NCI-H446 treated with DMSO at 0.1 percent for 48 hours (cell line): Measurements from ENCODE around the gene NRBF2.

ENCODE experiments used
- DNase-seq: peaks from one replicate; lab custom pipeline; 2025; lab: John Stamatoyannopoulos, UW

NRBF2 gene

DNA sequence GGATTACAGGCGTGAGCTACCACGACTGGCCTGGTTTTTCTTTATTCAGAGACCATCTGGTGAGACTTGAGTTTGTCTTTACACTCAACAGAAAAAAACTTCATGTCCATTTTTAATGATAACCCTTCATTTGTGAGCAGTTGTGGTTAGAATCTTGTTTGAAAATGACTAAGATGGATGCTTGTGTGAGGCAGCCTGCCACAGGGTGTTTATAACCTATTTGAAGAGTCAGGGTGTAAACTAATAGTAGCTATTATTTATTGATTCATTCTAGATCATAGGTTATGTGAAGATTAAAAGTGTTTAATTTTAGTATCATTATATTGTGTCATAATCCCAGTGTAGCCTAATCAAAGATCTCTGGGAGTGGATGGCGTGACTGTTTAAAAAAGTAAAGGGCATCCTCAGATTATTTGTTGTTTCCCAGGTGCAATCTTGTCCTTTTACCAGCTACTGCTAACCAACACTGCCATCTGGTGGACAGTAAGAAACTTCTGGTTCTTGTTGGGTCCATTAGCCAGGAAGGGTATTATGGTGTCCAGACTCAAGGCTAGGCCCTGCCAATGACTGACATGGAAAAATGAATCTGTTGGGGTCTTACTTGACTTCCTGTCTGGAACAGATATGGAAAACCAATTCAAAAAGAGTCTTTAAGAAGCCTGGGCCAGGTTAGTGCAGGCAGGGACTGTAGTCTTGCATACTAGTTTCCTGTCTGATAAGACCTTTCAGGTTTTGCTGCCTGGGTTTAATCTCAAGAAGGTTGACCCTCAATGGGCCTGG, 24.9 kb downstream of the NRBF2 start:
- peak; percentile 56 for DNase-seq

DNA sequence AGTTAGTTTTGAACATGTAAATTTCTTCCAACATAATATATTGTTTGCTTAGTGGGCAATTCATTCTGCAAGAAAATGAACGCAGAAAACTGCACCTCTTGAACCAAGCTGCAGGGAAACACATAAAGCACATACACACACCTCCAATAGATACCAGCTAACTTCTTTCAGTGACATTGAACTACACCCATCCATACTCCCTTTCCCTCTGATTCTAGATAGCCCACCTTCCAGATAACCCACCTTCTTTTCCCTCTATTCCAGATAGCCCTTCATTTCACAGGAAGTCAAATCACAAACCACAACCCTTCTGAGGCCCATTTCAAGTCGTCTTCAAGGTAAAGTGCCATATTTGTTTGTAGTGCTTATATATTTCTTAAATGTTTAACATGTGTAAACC, 28.5 kb downstream of the NRBF2 start:
- no peak for DNase-seq

DNA sequence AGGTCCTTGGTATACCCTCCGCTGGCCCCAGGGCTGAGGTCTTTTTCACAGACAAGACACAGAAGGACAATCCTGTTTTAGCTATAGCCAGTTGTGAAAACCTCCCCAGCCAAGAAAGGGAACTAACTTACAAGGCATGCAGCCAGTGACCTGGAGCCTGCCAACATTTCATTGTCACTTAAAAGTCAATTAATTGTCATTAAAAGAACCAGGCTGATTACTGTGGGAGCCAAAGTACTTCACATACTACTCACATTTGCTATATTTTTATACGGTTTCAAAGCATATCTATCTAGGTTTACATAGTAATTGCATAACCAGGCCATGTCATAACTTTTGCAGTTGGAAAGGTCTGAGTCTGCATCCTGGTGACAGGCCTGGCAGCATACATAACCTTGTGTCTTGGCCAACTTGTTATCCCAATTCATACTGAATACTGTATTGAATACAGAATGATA, 31.1 kb downstream of the NRBF2 start:
- DNase-seq = no peak

DNA sequence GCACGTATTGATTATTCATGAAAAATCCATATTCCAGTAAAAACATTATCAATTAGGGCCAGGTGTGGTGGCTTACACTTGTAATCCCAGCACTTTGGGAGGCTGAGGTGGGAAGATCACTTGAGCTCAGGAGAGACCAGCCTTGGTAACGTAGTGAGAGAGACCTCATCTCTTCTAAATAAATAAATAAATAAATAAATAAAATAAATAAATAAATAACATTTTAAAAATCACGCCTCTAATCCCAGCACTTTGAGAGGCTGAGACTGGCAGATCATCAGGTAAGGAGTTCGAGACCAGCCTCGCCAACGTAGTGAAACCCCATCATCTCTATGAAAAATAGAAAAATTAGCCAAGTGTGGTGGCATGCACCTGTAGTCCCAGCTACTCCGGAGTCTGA, 32.1 kb downstream of the NRBF2 start:
- no peak for DNase-seq

DNA sequence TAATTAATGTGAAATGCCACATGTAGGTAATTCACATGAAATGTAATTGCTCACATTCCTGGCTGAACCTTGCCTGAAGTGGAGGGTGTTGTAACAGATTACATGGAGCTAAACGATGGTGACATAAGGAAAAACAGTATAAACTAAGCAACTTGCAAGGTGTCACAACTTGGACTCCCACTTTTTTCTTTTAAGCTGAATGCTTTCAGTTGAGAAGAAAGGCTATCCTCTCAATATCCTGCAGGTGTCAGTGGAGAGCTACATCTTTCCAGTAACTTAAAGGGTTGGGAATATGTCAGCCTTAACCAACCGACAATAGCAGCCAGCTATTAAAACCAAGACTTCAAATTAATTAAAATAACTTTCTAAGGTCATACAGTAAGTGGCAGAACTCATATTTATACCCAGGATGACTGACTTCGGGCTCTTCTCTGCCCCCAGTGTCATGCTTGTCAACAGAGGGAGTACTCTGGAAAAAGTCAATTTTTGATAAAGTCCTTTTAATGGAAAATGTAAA, 33.7 kb downstream of the NRBF2 start:
- peak; percentile 54 for DNase-seq

DNA sequence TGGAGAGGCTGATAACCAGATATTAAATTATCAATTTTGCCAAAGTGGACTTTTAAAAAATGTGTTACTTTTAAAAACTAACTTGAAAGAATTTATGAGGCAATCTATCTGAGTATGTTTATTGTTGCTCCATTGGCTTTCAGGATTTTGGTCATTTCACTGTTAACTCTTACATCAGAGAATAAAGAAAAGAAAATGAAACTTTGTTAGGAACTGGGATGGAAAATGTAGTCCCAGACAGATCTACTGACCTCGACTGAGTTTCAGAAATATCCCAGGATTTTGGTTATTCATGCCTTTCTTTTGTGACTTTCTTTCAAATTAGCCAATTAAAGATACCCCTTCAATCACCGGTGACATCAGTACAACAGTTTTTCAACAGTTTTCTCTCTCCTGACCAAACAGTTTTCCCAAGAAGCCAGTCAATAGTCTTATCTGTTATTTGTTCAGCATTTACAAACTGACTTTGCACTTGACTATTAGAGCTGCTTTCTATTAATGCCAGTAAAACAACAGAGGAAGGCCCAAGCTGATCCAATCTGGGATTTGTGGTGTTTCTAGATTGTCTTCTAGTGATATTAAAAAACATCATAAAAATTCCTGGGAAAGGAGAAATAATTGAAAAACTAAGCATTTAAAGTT, 35.8 kb downstream of the NRBF2 start:
- no peak for DNase-seq

DNA sequence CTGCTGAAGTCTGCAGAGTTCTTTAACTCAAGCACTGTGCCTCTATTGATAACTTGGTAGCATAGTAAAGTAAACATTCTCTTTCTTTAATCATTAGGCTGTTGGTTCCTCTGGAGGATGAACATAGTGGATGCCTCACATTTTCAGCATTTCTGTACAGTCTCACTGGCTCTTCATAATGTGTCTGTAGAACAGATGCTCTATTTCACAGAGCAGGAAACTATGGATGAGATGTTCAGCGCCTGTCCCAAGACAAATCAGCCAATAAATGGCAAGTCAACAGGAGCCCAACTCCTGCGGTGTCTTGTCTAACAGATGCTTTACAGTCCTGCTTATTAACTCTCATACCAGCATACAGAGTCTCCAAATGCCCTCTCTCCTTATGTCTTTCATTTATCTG, 36.5 kb downstream of the NRBF2 start:
- DNase-seq = no peak

DNA sequence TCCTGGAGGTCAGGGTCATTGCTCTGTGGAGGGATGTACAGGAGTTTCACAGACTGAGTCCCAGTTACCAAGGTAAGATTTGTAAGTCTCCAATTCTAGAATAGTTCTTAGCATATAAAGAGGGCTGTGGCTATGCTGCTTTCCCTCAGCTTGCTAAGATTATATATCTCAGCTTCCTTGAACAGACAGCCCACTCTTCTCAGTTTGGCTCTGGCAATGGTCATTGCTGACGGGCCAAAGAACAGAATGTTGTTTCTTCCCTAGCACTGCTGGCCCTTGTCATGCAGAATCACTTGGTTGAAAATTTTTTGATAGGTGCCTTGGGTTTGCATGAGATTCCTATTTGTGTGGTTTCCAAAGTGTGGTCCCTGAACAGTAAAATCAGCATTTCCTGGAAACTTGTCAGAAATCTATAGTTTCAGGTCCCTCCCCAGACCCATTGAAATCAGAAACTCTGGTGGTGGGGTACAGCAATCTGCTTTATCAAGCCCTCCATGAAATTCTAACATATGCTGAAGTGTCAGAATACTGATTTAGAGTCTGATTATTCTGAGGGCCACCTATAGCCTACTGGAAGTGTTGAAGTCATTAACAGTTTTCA, 38.2 kb downstream of the NRBF2 start:
- no peak for DNase-seq

DNA sequence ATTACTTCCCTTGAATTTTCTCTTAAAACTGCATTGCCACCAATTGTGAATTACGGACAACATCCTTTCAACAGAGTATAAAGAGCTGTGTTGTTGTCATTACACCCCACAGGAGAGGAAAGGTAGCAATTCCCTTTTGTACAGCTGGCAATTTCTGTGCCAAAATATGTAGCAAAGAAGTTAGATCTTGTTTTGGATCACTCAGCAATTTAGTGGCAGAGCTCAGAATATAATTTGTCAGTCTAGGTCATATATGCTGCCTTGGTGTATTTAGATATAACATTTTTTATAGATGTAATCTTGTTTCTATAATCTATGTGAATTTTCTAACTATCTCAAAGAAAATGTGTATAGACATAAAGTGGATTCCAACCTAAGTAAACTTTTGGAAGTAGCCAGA, 38.8 kb downstream of the NRBF2 start:
- DNase-seq = no peak

DNA sequence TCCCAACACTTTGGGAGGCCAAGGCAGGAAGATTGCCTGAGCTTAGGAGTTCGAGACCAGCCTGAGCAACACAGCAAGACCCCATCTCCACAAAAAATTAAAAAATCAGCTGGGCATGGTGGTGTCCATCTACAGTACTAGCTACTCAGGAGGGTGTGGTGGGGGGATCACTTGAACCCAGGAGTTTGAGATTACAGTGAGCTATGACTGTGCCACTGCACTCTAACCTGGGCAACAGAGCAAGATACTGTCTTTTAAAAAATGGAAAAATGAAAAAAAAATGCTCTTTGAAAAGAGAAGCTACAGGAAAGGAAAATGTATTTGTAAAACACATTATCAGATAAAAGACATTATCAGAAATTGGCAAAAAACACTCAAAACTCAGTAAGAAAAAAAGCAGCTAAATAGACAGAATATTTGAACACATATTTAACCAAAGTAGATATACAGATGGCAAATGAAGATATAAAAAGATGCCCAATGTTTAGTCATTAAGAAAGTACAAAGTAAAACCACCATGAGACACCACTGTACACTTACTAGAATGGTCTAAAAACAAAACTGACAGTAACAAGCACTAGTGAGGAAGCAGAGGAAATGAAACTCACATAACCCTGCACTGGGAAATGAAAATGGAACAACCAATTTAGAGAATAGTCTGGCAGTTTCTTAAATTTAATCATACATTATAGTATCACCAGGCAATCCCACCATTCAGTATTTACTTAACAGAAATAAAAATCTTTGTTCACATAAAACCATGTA, 40.5 kb downstream of the NRBF2 start:
- no peak for DNase-seq

DNA sequence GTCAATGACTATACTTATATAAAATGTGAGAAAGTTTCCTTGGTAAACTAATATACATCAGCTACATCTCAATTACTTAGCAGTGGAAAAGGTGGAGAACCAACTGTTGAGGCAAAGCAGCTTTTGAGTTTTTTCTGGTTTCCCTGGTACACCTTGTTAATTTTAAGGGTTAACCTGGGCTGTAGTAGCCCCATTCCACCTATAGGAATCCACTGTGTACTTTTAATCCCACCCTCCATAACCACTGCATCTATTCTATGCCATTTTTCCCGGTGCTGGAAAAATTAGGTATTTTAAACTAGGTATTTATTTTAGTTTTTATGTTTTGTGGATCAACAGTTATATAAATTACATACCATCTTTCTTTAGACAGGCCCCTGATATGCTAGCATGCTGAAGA, 42.4 kb downstream of the NRBF2 start:
- DNase-seq = no peak

DNA sequence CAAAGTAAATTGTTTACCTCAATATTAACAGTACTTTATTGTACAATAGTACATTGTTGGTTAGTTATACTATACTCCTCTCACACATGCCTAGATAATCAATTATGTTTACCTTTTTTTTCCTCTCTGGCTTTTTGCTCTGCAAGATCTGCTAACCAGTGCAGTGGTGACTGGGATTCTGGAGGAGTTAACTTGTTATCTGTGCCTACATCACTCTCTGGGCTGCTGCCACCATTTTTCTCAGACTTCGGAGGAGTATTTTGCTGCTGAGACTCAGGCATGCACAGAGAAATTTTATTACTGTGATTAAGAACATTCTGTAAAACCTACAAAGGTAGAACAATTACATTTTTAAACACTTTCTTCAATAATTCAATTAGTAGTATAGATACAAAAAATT, 59.7 kb downstream of the NRBF2 start:
- no peak for DNase-seq

DNA sequence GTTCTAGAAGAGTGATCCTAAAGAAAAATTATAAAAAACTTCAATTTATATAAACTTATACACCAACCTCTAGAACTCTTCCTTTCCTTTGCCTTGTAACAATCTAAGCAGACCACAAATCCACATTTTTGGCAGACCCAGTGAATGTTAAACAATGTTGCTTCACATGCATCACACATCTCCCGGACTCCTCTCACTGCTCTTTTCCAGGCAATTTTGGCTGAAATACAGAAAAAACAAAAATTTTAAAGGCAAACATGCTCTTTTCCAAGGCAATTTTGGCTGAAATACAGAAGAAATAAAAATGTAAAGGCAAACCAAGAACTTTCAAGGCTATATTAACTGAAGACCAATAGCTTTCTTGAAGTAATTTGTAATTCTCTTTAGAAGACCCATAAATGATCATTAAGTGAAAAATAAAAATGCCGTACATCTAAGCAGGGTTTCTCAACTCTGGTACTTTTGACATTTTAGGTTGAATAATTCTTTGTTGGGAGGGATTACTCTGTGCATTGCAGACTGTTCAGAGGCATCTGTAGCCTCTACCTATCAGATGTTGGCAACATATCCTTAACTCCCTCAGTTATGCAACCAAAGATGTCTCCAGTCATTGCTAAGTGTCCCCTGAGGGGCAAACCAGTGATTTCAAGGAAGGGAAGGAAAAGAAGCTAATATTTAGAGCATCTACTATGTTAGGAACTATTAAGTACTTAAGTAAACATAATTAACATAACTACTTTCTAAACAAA, 64.4 kb downstream of the NRBF2 start:
- DNase-seq = peak; percentile 27

DNA sequence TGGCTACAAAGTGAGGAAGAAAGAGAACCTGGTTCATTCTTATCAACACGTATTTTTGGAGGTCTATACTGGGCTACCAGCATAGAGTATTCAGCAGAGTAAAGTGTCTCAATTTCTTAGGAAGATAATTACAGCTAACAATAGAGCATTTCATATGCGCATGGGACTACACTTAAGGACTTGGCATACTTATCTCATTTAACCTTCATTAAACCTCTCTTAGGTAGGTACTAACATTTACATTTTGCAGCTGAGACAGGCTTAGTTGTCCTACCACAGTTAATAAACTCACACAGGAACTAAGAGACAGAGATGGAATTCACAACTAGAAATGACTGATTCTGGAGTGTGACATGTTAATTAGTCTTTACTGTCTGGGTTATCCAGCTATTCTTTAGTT, 66.6 kb downstream of the NRBF2 start:
- DNase-seq = no peak

DNA sequence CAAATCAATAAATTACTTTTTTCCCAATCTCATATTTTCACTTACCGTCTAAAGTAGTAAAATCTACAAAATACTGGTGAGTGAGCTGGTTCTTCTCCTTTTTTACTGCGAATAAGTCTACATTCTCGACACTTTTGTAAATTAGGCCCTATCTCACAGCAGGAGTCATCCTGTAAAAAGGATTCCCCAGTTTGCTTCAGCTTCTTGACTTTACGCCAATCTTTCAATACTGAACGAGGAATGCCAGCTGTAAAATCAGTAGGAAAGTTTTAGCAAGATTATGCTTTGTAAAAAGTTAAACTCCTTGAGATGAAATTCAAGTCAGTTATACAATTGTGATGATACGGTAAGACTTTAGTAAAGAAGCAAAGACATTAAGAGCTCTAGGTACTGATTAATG, 67.3 kb downstream of the NRBF2 start:
- peak; percentile 5 for DNase-seq

DNA sequence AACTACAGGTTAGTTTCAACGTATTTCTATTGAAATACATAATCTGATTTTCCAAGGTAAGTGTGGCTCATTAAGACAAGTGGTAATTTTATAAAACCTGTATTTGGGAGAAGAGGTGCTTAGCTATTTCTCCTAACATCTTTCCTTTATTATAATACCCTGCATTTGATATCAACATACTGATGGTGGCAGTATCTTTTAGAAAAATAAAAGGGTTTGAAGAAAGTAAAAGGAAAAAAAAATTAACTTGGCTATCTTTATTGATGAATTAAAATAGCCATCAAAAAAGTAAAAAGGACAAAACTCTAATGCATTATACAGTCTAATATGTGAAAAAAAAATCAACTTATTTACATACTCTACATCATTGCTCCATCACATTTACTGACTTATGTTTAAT, 68.0 kb downstream of the NRBF2 start:
- no peak for DNase-seq
